H1 (cell line): ENCODE results near the gene SMYD4. TPM values are rescaled to one million over a fixed set of nuclear protein-coding genes. Genes with fewer than 3 reads are reported as not detected.

Experiments
- BRCA1 ChIP-seq: IDR thresholded peaks from 2 replicates; pipeline ENCODE4 v1.6.1; 2012; ENCODE audit warnings: low read depth, low read length, improper control_type of control experiment
- CBX5 ChIP-seq: fragments of 300-800, 300-1000 bp; sonication (generic); IDR thresholded peaks from 2 replicates; pipeline ENCODE4 v1.7.1; 2016; ENCODE audit warnings: antibody characterized with exemption, low read length, low read depth
- FOSL1 ChIP-seq: IDR thresholded peaks from 2 replicates; pipeline ENCODE4 v1.6.1; 2011; ENCODE audit warnings: mild to moderate bottlenecking, low read depth, low read length, moderate library complexity; ENCODE audit not compliant: insufficient read depth
- KDM1A ChIP-seq: fragments of 200-600, 300-600 bp; sonication (generic); IDR thresholded peaks from 2 replicates; pipeline ENCODE4 v1.7.1; 2016; ENCODE audit warnings: mild to moderate bottlenecking, low read length, borderline replicate concordance
- KDM5A ChIP-seq: fragments of 200-600 bp; IDR thresholded peaks from 2 replicates; pipeline ENCODE4 v1.7.1; 2012; ENCODE audit warnings: mild to moderate bottlenecking, low read length, inconsistent platforms, mixed read lengths
- POU5F1 ChIP-seq: IDR thresholded peaks from 2 replicates; pipeline ENCODE4 v1.6.1; 2011; ENCODE audit warnings: low read depth, mild to moderate bottlenecking, low read length, moderate library complexity
- SP4 ChIP-seq: IDR thresholded peaks from 2 replicates; pipeline ENCODE4 v1.6.1; 2012; ENCODE audit warnings: low read length, inconsistent platforms
- polyA plus RNA-seq, 7 experiments: library from polyadenylated mRNA; depleted of rRNA in 3 of 7; stranded (reverse) in 5 of 7; unstranded in 2 of 7; fragments of >200 nt in 5 of 7; fragments of 200-250 nt in 2 of 7; gene quantifications; 1 replicate in 5 of 7; 2 replicates in 1 of 7; 4 replicates in 1 of 7; pipeline versions ENCODE4 v1.2.1 to v1.2.3, GENCODE V29; 2011 to 2013; ENCODE audit warnings: missing spikeins in 2 of 7, mixed read lengths in 2 of 7
- total RNA-seq: library from RNA; stranded (reverse); fragmentation: NEBNext Ultra II Directional; extraction: Animal tissue kit (Norgen Biotek cat#: 25700); gene quantifications from 2 replicates; pipeline ENCODE4 v1.2.1, GENCODE V29; 2021

The SMYD4 gene
- total and polyA plus RNA-seq, 2 of the 8 experiments (the other 6 are each of a cell fraction or from before 2014, with no cell fraction given) = 10.5 to 23.4 TPM

DNA sequence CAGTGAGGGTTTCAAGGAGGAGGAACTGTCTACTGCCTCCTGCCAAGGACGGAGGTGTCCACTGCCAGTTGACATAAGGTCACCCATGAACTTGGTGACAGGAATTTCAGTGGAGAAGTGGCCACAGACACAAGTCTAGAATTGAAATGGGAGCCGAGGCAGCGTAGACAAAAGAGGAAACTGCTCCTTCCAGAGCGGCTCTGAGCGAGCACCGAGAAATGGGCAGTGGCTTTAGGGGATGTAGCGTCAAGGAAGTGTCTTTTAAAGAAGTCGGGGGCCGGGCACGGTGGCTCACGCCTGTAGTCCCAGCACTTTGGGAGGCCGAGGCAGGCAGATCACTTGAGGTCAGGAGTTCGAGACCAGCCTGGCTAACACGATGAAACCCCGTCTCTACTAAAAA lies 70.9 kb downstream of the SMYD4 start (continued):
- TF ChIP-seq CBX5 (no peak), BRCA1 (no peak), SP4 (no peak), POU5F1 (no peak), KDM5A (no peak), FOSL1 (no peak), KDM1A (no peak)
